ENCODE measurements around the gene MMS19.
"Not testable (repeated sequence)": the region's sequence is repeated elsewhere in the genome, so short reads cannot be mapped to it uniquely, and the experiment has no call there.

Gene MMS19

GRCh38 chr10:97459933-97460332 lies 38.3 kb downstream of the MMS19 start:
- DNase-seq: no peak

GRCh38 chr10:97459111-97459510 lies 39.1 kb downstream of the MMS19 start:
- DNase-seq: no peak

- DNase-seq: no peak
Measured at GRCh38 chr10:97456686-97457065, 41.5 kb downstream of the MMS19 start.

GRCh38 chr10:97456034-97456685 lies 42.1 kb downstream of the MMS19 start:
- no peak for DNase-seq

GRCh38 chr10:97454330-97455036 lies 43.7 kb downstream of the MMS19 start:
- no peak for DNase-seq

GRCh38 chr10:97452352-97452751 lies 45.9 kb downstream of the MMS19 start:
- no peak for DNase-seq

- DNase-seq: no peak
Measured at GRCh38 chr10:97451605-97452004, 46.6 kb downstream of the MMS19 start.

GRCh38 chr10:97450828-97451227 lies 47.4 kb downstream of the MMS19 start:
- DNase-seq: no peak

GRCh38 chr10:97445722-97446639 lies 52.2 kb downstream of the MMS19 start, which contains the start of the genes EXOSC1 and ZDHHC16:
Gene EXOSC1, minus strand, starts transcription at chr10:97446006. Its CDS starts 21 bp downstream, at chr10:97445985.
Gene ZDHHC16, plus strand, starts transcription at chr10:97446175. Its CDS starts 5,501 bp downstream, at chr10:97451676.
- peak; percentile 85 to 94 (median 89) for DNase-seq

GRCh38 chr10:97445357-97445721 lies 52.9 kb downstream of the MMS19 start:
- no peak for DNase-seq

GRCh38 chr10:97444212-97444611 lies 54.0 kb downstream of the MMS19 start:
- DNase-seq: no peak

- DNase-seq: no peak
Measured at GRCh38 chr10:97442277-97442676, 55.9 kb downstream of the MMS19 start.

- DNase-seq: no peak
Measured at GRCh38 chr10:97435211-97435610, 63.0 kb downstream of the MMS19 start.

GRCh38 chr10:97434557-97434956 lies 63.7 kb downstream of the MMS19 start:
- no peak for DNase-seq

- DNase-seq: peak in 1 of 3 experiments; percentile 1
Measured at GRCh38 chr10:97434055-97434454, 64.2 kb downstream of the MMS19 start.

- no peak for DNase-seq
Measured at GRCh38 chr10:97428572-97428981, 69.6 kb downstream of the MMS19 start.

GRCh38 chr10:97427571-97428179 lies 70.5 kb downstream of the MMS19 start:
- DNase-seq: peak in 1 of 3 experiments; percentile 12

- peak in 2 of 3 experiments; percentile 18 to 20 for DNase-seq
Measured at GRCh38 chr10:97426776-97427570, 71.2 kb downstream of the MMS19 start.

GRCh38 chr10:97425964-97426775 lies 72.1 kb downstream of the MMS19 start, which contains the start of gene PGAM1:
Gene PGAM1, plus strand, starts transcription at chr10:97426191. Its CDS starts 117 bp downstream, at chr10:97426308.
- DNase-seq: peak; percentile 87 to 94 (median 89)

- DNase-seq: not testable (repeated sequence)
Measured at GRCh38 chr10:97423757-97424098, 74.5 kb downstream of the MMS19 start.

GRCh38 chr10:97416565-97416964 lies 81.7 kb downstream of the MMS19 start:
- no peak for DNase-seq

All from NCI-H1417 (cell line).